ENCODE measurements around the gene GFRA3.

GFRA3 gene

DNA sequence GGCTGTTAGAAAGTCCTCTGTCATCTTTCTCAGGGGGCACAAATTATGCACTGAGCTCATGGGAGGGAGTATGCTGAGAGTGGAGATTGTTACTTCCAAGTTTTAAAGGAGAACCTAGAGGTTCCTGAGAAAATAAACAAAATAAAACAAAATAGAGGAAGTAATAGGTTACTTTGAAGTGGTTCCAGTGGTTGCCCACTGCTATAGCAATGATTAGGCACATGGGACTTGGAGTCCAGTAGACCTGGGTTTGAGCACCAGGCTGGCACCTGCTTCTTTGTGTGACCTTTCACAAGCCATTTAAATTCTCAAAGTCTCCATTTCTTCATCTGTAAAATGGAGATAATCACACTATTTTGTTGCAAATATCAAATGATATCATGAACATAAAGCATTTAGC, 47.5 kb downstream of the GFRA3 start:
- no peaks in the 10 kb centered on the region for H3K27me3 ChIP-seq (ENCODE audit: control insufficient read depth in 1 of 2, insufficient read depth in 2 of 2, low read length in 2 of 2)
- no peaks in the 10 kb centered on the region for H3K36me3 ChIP-seq (ENCODE audit: insufficient read depth, low read length)
- H3K9me3 ChIP-seq (ENCODE audit: low read length): no peaks in the 10 kb centered on the region
- no peak overlapping the region for H3K4me3 ChIP-seq (ENCODE audit: low read depth in 1 of 2, low read length in 2 of 2)
- no peak overlapping the region for H3K27ac ChIP-seq (ENCODE audit: low read depth, low read length)
- no peak overlapping the region for H3K9ac ChIP-seq (ENCODE audit: low read length)
- H3K4me1 ChIP-seq (ENCODE audit: insufficient read depth, low read length): peaks cover 6% of the 10 kb centered on the region

DNA sequence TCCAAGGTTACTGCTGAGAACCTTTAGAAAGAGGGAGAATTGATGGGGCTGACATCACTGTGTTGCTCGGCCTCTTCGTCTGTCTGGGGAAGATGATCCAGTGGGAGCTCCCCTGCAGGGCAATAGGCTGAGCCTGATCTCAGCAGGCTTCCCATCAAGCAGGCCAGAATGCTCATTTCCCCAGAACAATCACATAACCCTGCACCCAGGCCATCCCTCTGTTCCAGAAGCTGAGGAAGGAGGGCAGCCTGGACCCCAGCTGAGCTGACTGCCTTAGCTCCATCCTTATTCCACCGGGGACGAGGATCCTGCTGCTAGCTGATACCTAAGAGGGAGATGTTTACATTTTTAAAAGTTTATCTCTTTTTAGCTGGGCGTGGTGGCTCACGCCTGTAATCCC, 49.7 kb downstream of the GFRA3 start:
- no peak overlapping the region for H3K4me3 ChIP-seq (ENCODE audit: low read depth in 1 of 2, low read length in 2 of 2)

DNA sequence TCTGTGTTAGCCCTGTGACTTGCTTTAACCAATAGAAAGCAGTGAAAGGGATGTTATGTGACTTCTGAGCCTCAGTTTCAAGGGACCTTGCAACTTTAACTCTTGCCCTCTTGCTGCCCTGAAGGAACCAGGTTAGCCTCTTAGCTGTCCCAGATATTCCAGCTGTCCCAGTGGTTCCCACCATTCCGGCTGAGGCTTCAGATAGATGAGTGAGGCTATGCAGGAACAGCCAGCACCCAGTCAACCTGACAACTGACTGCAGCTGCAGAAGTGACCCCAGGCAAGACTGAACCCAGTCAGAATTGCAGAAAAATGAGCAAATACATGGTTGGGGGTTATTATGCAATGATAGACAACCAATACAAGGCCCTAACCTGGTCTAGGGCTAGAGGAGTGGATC, 50.9 kb downstream of the GFRA3 start:
- no peaks in the 10 kb centered on the region for H3K4me1 ChIP-seq (ENCODE audit: insufficient read depth, low read length)
- no peak overlapping the region for H3K4me3 ChIP-seq (ENCODE audit: low read depth in 1 of 2, low read length in 2 of 2)
- no peaks in the 10 kb centered on the region for H3K9me3 ChIP-seq (ENCODE audit: low read length)
- no peaks in the 10 kb centered on the region for H3K36me3 ChIP-seq (ENCODE audit: insufficient read depth, low read length)
- H3K27ac ChIP-seq (ENCODE audit: low read depth, low read length): no peak overlapping the region
- H3K9ac ChIP-seq (ENCODE audit: low read length): no peak overlapping the region
- H3K27me3 ChIP-seq (ENCODE audit: control insufficient read depth in 1 of 2, insufficient read depth in 2 of 2, low read length in 2 of 2): no peaks in the 10 kb centered on the region

More for the DNA sequence above, 49.7 kb downstream of the GFRA3 start:
- no peaks in the 10 kb centered on the region for H3K27me3 ChIP-seq (ENCODE audit: control insufficient read depth in 1 of 2, insufficient read depth in 2 of 2, low read length in 2 of 2)
- no peak overlapping the region for H3K27ac ChIP-seq (ENCODE audit: low read depth, low read length)
- no peaks in the 10 kb centered on the region for H3K4me1 ChIP-seq (ENCODE audit: insufficient read depth, low read length)
- no peak overlapping the region for H3K9ac ChIP-seq (ENCODE audit: low read length)
- no peaks in the 10 kb centered on the region for H3K9me3 ChIP-seq (ENCODE audit: low read length)
- no peaks in the 10 kb centered on the region for H3K36me3 ChIP-seq (ENCODE audit: insufficient read depth, low read length)

DNA sequence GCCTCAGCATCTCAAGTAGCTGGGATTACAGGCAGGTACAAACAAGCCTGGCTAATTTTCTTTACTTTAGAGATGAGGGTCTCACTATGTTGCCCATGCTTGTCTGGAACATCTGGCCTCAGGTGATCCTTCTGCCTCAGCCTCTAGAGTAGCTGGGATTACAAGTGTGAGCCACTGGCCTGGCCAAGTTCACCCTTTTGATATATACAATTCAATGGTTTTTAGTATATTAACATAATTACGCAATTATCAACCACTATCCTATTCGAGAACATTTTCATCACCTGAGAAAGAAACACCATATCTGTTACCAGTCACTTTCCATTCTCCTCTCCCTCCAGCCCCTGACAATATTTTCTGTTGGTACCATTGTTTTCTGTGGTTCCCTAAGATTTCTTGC, 57.6 kb downstream of the GFRA3 start:
- no peak overlapping the region for H3K9ac ChIP-seq (ENCODE audit: low read length)
- no peaks in the 10 kb centered on the region for H3K9me3 ChIP-seq (ENCODE audit: low read length)
- no peaks in the 10 kb centered on the region for H3K27me3 ChIP-seq (ENCODE audit: control insufficient read depth in 1 of 2, insufficient read depth in 2 of 2, low read length in 2 of 2)
- H3K27ac ChIP-seq (ENCODE audit: low read depth, low read length): no peak overlapping the region
- no peaks in the 10 kb centered on the region for H3K36me3 ChIP-seq (ENCODE audit: insufficient read depth, low read length)
- peaks cover 12% of the 10 kb centered on the region for H3K4me1 ChIP-seq (ENCODE audit: insufficient read depth, low read length)
- no peak overlapping the region for H3K4me3 ChIP-seq (ENCODE audit: low read depth in 1 of 2, low read length in 2 of 2)

DNA sequence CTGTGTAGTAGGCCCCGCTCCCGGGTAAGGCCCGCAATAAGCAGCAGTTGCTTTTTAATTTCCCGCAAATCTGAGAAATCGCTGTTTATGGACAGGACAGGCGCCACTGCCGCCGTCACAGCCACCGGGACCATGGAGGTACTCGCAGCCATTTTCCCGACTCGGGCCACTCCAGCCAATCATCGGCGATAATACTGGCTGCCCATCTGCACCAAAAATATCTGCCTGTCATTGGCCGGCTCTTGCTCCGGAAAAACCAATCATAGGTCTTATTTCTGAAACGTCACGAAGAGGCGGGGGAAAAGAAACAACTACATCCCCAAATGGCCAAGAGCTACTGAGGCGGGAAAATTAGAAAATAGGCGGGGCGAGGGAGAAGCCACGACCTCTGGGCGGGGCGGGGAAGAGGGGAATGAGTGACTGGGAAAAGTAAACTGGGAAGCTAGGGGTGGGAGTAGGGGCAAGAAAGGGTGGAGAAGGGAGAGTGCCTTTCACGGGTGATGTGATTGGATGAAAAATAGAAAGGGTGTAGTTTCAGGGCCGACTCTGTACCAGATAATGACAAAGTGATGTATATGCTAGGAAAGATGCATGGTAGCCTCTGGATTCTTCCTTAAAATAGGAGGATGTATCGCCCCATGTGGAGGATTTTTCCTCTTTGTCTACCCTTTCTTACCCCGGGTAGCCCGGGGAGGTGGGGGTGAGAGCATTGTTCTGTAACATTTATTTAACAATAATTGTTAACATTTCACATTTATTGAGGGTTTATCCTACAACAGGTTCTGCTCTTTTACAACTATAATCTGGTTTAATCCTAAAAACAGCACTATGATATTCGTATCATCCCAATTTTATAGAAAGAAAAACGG, 61.0 kb downstream of the GFRA3 start, which contains the start of gene CDC23:
CDC23 (minus strand) TSS at position 163 of the 869 bp plus-strand sequence; CDS start at position 152, 11 bp downstream.
- H3K27me3 ChIP-seq (ENCODE audit: control insufficient read depth in 1 of 2, insufficient read depth in 2 of 2, low read length in 2 of 2): no peaks in the 10 kb centered on the region

DNA sequence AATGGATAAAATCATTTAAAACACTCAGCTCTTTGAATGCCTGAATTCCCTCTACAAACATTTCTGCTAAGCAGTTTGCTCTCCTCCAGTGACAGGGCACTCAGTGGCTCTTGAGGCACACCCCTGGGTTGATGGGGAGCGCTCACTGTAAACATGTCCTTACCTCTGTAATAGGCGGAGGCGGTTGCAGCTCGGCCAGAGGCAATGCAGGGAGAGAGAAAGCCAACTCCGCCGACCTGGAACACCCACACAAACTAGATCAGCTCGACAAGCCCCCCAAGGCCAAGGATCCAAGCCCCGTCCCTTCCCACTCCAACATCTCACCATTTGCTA, 61.6 kb downstream of the GFRA3 start:
- H3K36me3 ChIP-seq (ENCODE audit: insufficient read depth, low read length): peaks cover 7% of the 10 kb centered on the region
- H3K4me3 ChIP-seq (ENCODE audit: low read depth in 1 of 2, low read length in 2 of 2): peak overlapping the region; percentile 79 to 88
- H3K9me3 ChIP-seq (ENCODE audit: low read length): no peaks in the 10 kb centered on the region
- peak overlapping the region; percentile 81 for H3K27ac ChIP-seq (ENCODE audit: low read depth, low read length)
- H3K27me3 ChIP-seq (ENCODE audit: control insufficient read depth in 1 of 2, insufficient read depth in 2 of 2, low read length in 2 of 2): no peaks in the 10 kb centered on the region
- H3K9ac ChIP-seq (ENCODE audit: low read length): peak overlapping the region; percentile 88
- peaks cover 15% of the 10 kb centered on the region for H3K4me1 ChIP-seq (ENCODE audit: insufficient read depth, low read length)

More for the DNA sequence above, 61.0 kb downstream of the GFRA3 start, which contains the start of gene CDC23:
- H3K9me3 ChIP-seq (ENCODE audit: low read length): no peaks in the 10 kb centered on the region
- peaks cover 15% of the 10 kb centered on the region for H3K4me1 ChIP-seq (ENCODE audit: insufficient read depth, low read length)
- peak within 1 kb of the TSS; percentile 81 for H3K27ac ChIP-seq (ENCODE audit: low read depth, low read length)
- peak within 1 kb of the TSS; percentile 88 for H3K9ac ChIP-seq (ENCODE audit: low read length)
- peak within 1 kb of the TSS; percentile 79 to 88 for H3K4me3 ChIP-seq (ENCODE audit: low read depth in 1 of 2, low read length in 2 of 2)
- peaks cover 7% of the 10 kb centered on the region for H3K36me3 ChIP-seq (ENCODE audit: insufficient read depth, low read length)

DNA sequence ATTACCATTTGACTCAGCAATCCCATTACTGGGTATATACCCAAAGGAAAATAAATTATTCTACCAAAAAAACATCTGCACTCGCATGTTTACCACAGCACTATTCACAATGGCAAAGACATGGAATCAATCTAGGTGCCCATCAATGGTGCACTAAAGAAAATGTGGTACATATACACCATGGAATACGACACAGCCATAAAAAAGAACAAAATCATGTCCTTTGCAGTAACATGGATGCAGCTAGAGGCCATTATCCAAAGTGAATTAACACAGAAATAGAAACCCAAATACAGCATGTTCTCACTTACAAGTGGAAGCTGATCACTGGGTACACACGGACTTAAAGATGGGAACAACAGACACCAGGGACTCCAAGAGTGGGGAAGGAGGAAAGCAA, 63.4 kb downstream of the GFRA3 start:
- no peak overlapping the region for H3K4me3 ChIP-seq (ENCODE audit: low read depth in 1 of 2, low read length in 2 of 2)
- no peak overlapping the region for H3K27ac ChIP-seq (ENCODE audit: low read depth, low read length)
- H3K27me3 ChIP-seq (ENCODE audit: control insufficient read depth in 1 of 2, insufficient read depth in 2 of 2, low read length in 2 of 2): no peaks in the 10 kb centered on the region
- no peaks in the 10 kb centered on the region for H3K9me3 ChIP-seq (ENCODE audit: low read length)
- H3K4me1 ChIP-seq (ENCODE audit: insufficient read depth, low read length): peaks cover 15% of the 10 kb centered on the region
- no peak overlapping the region for H3K9ac ChIP-seq (ENCODE audit: low read length)
- H3K36me3 ChIP-seq (ENCODE audit: insufficient read depth, low read length): peaks cover 11% of the 10 kb centered on the region
